HepG2 (cell line): ENCODE measurements around the gene ORC1. TPM values are rescaled to one million over a fixed set of nuclear protein-coding genes. Genes with fewer than 3 reads are reported as not detected.

Experiments
- CBFB ChIP-seq: sonication (generic); formaldehyde crosslinking; IDR thresholded peaks from 2 replicates; pipeline ENCODE4 v1.4.0; 2020; ENCODE audit warnings: missing genetic modification reagents
- DNMT3B ChIP-seq: conservative IDR thresholded peaks from 2 replicates; pipeline ENCODE4 v1.6.1; 2016; ENCODE audit warnings: missing biosample characterization, control low read depth
- ELF4 ChIP-seq: sonication (generic); formaldehyde crosslinking; IDR thresholded peaks from 2 replicates; pipeline ENCODE4 v1.5.0; 2020; ENCODE audit warnings: missing genetic modification reagents, mild to moderate bottlenecking, moderate library complexity, borderline replicate concordance
- FOXK1 ChIP-seq: sonication (generic); formaldehyde crosslinking; IDR thresholded peaks from 2 replicates; pipeline ENCODE4 v1.4.0; 2020; ENCODE audit warnings: low read depth, missing genetic modification reagents, borderline replicate concordance
- HNRNPLL ChIP-seq: fragments of 200-400 bp; formaldehyde crosslinking; IDR thresholded peaks from 2 replicates; pipeline ENCODE4 v1.6.1; 2017; ENCODE audit warnings: mild to moderate bottlenecking, low read depth, low read length; ENCODE audit not compliant: poor library complexity, severe bottlenecking
- KAT7 ChIP-seq: IDR thresholded peaks from 2 replicates; pipeline ENCODE4 v1.6.1; 2018; ENCODE audit warnings: borderline replicate concordance, missing compliant biosample characterization
- KDM5A ChIP-seq: fragments of 200-600 bp; sonication (generic); IDR thresholded peaks from 2 replicates; pipeline ENCODE4 v1.7.0; 2018; ENCODE audit warnings: antibody characterized with exemption, mild to moderate bottlenecking, low read length, borderline replicate concordance
- TEAD3 ChIP-seq: optimal IDR thresholded peaks from 2 replicates; pipeline ENCODE3; 2016; ENCODE audit warnings: borderline replicate concordance
- ZNF282 ChIP-seq: fragments of 450-650 bp; IDR thresholded peaks from 2 replicates; pipeline ENCODE4 v1.6.1; 2018; ENCODE audit not compliant: partially characterized antibody
- ZNF460 ChIP-seq: sonication (generic); formaldehyde crosslinking; IDR thresholded peaks from 2 replicates; pipeline ENCODE4 v1.5.1; 2020; ENCODE audit warnings: missing genetic modification reagents, mild to moderate bottlenecking, borderline replicate concordance
- ZNF607 ChIP-seq: sonication (generic); formaldehyde crosslinking; IDR thresholded peaks from 2 replicates; pipeline ENCODE4 v1.5.1; 2020; ENCODE audit warnings: missing genetic modification reagents, mild to moderate bottlenecking, borderline replicate concordance
- ZNF670 ChIP-seq: sonication (generic); formaldehyde crosslinking; IDR thresholded peaks from 2 replicates; pipeline ENCODE4 v1.8.0; 2022; ENCODE audit warnings: mild to moderate bottlenecking, missing genetic modification reagents, borderline replicate concordance
- ZNF878 ChIP-seq: sonication (generic); formaldehyde crosslinking; IDR thresholded peaks from 2 replicates; pipeline ENCODE4 v1.8.1; 2023; ENCODE audit warnings: mild to moderate bottlenecking, missing genetic modification reagents, moderate library complexity
- ZNF883 ChIP-seq: sonication (generic); formaldehyde crosslinking; IDR thresholded peaks from 2 replicates; pipeline ENCODE4 v1.5.1; 2020; ENCODE audit warnings: mild to moderate bottlenecking, missing genetic modification reagents; ENCODE audit errors: not compliant biosample characterization
- polyA plus RNA-seq, 8 experiments: library from polyadenylated mRNA; depleted of rRNA in 3 of 8; stranded (reverse) in 7 of 8; unstranded in 1 of 8; fragments of >200 nt; fragmentation: Illumina TruSeq in 4 of 8; extraction: Trizol in 4 of 8; gene quantifications; 2 replicates each; pipeline versions ENCODE4 v1.2.1 to v1.2.3, GENCODE V29; 2011 to 2016; ENCODE audit warnings: low read depth in 4 of 8, missing spikeins in 1 of 8, mixed read lengths in 1 of 8; ENCODE audit not compliant: insufficient read depth in 1 of 8
- total RNA-seq, 5 experiments: library from RNA; depleted of rRNA; stranded (reverse); fragments of >200 nt; fragmentation: Illumina TruSeq; extraction: Trizol; gene quantifications; 2 replicates each; pipeline ENCODE4 v1.2.3, GENCODE V29; 2016; ENCODE audit warnings: low read depth in 1 of 5
- TF ChIP-seq, protein P1 (sequence below): sonication (generic); formaldehyde crosslinking; IDR thresholded peaks from 2 replicates; pipeline ENCODE4 v1.4.0; 2020; ENCODE audit warnings: mild to moderate bottlenecking, missing genetic modification reagents
- TF ChIP-seq, protein P2 (sequence below): sonication (generic); formaldehyde crosslinking; IDR thresholded peaks from 2 replicates; pipeline ENCODE4 v1.5.0; 2020; ENCODE audit warnings: mild to moderate bottlenecking, missing genetic modification reagents
- TF ChIP-seq, protein P3 (sequence below), 2 experiments: sonication (generic) in 1 of 2; formaldehyde crosslinking in 1 of 2; IDR thresholded peaks; 2 replicates each; pipeline versions ENCODE4 v1.4.0 to v1.6.1; 2018 to 2020; ENCODE audit warnings: missing genetic modification reagents in 2 of 2, borderline replicate concordance in 1 of 2, low read depth in 1 of 2, mild to moderate bottlenecking in 1 of 2, missing biosample characterization in 1 of 2
- TF ChIP-seq, protein P4 (sequence below): sonication (generic); formaldehyde crosslinking; IDR thresholded peaks from 2 replicates; pipeline ENCODE4 v1.8.1; 2023; ENCODE audit warnings: missing genetic modification reagents, mild to moderate bottlenecking, borderline replicate concordance

Gene ORC1
- total and polyA plus RNA-seq, 2 of the 13 experiments (the other 11 are each of a cell fraction or from before 2014, with no cell fraction given): 7.0 to 23.5 TPM

DNA sequence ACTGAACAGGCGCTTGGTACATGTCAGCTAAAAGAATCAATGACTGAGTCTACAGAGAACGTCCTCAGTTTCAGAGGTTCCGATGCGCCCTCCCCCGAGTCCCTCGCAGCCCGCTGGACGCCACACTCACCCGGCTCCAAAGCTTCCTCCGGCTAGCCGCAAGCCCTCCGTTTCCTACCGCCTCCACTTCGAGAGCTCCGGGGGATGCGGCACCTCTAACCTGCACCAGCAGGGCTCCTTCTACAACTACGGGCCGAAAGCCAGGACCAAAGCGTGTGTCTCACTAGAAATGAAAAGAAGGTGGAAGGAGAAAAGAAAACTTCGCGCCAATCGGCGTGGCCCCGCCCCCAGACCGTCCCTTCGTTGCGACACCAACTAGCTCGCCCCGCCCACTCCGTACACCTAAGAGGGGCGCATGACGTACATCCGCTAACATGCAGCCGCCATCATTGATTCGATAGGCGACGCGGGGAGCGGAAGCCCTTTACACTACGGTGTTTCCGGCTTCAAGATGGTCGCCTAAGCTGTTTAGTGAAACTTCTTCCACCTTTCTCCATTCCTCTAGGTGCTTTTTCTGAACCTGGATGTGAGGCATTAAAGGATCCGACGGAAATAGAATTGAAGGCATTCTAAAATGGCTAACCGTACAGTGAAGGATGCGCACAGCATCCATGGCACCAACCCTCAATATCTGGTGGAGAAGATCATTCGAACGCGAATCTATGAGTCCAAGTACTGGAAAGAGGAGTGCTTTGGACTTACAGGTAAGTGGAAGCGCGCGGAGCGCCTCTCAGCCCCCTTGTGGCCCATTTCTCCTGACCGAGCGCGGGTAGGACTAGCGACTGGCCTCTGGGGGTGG lies at the start of gene ORC1, which contains the start of gene PRPF38A (continued):
- TF ChIP-seq ZNF883 (CRISPR knock-in tag): no peak
- no peak for TF ChIP-seq ZNF670
- peak; percentile 96 for TF ChIP-seq ZNF878 (CRISPR knock-in tag)
- TF ChIP-seq, protein P1, sequence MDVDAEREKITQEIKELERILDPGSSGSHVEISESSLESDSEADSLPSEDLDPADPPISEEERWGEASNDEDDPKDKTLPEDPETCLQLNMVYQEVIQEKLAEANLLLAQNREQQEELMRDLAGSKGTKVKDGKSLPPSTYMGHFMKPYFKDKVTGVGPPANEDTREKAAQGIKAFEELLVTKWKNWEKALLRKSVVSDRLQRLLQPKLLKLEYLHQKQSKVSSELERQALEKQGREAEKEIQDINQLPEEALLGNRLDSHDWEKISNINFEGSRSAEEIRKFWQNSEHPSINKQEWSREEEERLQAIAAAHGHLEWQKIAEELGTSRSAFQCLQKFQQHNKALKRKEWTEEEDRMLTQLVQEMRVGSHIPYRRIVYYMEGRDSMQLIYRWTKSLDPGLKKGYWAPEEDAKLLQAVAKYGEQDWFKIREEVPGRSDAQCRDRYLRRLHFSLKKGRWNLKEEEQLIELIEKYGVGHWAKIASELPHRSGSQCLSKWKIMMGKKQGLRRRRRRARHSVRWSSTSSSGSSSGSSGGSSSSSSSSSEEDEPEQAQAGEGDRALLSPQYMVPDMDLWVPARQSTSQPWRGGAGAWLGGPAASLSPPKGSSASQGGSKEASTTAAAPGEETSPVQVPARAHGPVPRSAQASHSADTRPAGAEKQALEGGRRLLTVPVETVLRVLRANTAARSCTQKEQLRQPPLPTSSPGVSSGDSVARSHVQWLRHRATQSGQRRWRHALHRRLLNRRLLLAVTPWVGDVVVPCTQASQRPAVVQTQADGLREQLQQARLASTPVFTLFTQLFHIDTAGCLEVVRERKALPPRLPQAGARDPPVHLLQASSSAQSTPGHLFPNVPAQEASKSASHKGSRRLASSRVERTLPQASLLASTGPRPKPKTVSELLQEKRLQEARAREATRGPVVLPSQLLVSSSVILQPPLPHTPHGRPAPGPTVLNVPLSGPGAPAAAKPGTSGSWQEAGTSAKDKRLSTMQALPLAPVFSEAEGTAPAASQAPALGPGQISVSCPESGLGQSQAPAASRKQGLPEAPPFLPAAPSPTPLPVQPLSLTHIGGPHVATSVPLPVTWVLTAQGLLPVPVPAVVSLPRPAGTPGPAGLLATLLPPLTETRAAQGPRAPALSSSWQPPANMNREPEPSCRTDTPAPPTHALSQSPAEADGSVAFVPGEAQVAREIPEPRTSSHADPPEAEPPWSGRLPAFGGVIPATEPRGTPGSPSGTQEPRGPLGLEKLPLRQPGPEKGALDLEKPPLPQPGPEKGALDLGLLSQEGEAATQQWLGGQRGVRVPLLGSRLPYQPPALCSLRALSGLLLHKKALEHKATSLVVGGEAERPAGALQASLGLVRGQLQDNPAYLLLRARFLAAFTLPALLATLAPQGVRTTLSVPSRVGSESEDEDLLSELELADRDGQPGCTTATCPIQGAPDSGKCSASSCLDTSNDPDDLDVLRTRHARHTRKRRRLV (CRISPR knock-in tag): 0 out of 2 replicates have a peak, but pooled peaks have one; percentile 68
- peak; percentile 80 for TF ChIP-seq FOXK1 (CRISPR knock-in tag)
- TF ChIP-seq, protein P2, sequence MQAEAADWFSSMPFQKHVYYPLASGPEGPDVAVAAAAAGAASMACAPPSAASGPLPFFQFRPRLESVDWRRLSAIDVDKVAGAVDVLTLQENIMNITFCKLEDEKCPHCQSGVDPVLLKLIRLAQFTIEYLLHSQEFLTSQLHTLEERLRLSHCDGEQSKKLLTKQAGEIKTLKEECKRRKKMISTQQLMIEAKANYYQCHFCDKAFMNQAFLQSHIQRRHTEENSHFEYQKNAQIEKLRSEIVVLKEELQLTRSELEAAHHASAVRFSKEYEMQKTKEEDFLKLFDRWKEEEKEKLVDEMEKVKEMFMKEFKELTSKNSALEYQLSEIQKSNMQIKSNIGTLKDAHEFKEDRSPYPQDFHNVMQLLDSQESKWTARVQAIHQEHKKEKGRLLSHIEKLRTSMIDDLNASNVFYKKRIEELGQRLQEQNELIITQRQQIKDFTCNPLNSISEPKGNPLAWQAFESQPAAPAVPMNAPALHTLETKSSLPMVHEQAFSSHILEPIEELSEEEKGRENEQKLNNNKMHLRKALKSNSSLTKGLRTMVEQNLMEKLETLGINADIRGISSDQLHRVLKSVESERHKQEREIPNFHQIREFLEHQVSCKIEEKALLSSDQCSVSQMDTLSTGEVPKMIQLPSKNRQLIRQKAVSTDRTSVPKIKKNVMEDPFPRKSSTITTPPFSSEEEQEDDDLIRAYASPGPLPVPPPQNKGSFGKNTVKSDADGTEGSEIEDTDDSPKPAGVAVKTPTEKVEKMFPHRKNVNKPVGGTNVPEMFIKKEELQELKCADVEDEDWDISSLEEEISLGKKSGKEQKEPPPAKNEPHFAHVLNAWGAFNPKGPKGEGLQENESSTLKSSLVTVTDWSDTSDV: no peak
- TF ChIP-seq ZNF460 (CRISPR knock-in tag): no peak
- no peak for TF ChIP-seq ZNF282
- peak; percentile 81; the same call in 1 of the 2 replicates for TF ChIP-seq ELF4 (CRISPR knock-in tag)
- TF ChIP-seq, protein P3, sequence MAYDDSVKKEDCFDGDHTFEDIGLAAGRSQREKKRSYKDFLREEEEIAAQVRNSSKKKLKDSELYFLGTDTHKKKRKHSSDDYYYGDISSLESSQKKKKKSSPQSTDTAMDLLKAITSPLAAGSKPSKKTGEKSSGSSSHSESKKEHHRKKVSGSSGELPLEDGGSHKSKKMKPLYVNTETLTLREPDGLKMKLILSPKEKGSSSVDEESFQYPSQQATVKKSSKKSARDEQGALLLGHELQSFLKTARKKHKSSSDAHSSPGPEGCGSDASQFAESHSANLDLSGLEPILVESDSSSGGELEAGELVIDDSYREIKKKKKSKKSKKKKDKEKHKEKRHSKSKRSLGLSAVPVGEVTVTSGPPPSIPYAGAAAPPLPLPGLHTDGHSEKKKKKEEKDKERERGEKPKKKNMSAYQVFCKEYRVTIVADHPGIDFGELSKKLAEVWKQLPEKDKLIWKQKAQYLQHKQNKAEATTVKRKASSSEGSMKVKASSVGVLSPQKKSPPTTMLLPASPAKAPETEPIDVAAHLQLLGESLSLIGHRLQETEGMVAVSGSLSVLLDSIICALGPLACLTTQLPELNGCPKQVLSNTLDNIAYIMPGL (CRISPR knock-in tag; IDR thresholded peaks at IDR 0.05; ENCODE audit: borderline replicate concordance in 1 of 2, low read depth in 1 of 2): peak; percentile 72 to 76; a peak in 2 of 4 replicates
- peak; percentile 86 for TF ChIP-seq HNRNPLL
- TF ChIP-seq DNMT3B (CRISPR knock-in tag): no peak; the same call in 1 of the 2 replicates
- peak; percentile 41 for TF ChIP-seq TEAD3 (CRISPR knock-in tag)
- no peak for TF ChIP-seq KAT7 (CRISPR knock-in tag)
- TF ChIP-seq, protein P4, sequence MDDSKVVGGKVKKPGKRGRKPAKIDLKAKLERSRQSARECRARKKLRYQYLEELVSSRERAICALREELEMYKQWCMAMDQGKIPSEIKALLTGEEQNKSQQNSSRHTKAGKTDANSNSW (CRISPR knock-in tag): no peak; the same call in 1 of the 2 replicates
- peak; percentile 52; the same call in 1 of the 2 replicates for TF ChIP-seq ZNF607
- TF ChIP-seq CBFB (CRISPR knock-in tag): 0 out of 2 replicates have a peak, but pooled peaks have one; percentile 25
- peak; percentile 91 for TF ChIP-seq KDM5A
